Activated CD4-positive, CD25-positive, alpha-beta regulatory T cell treated with anti-CD3 and anti-CD28 coated beads, Interleukin-2, amount 50 U/mL, for 72 hours (primary cell): ENCODE data around the gene SGF29.
"Not testable (repeated sequence)": the region's sequence is repeated elsewhere in the genome, so short reads cannot be mapped to it uniquely, and the experiment has no call there.

Experiments used
- DNase-seq: peaks from one replicate; pipeline ENCODE4 v3.0.0; 2021

The SGF29 gene

GRCh38 chr16:28569021-28569420 is 15.3 kb downstream of the SGF29 start:
- no peak for DNase-seq

GRCh38 chr16:28569968-28570752 is 16.4 kb downstream of the SGF29 start:
- DNase-seq: no peak

GRCh38 chr16:28572696-28573510 is 19.2 kb downstream of the SGF29 start:
- DNase-seq: no peak

- DNase-seq: no peak
Measured at GRCh38 chr16:28573738-28574718, 20.3 kb downstream of the SGF29 start.

- no peak for DNase-seq
Measured at GRCh38 chr16:28574925-28575324, 21.2 kb downstream of the SGF29 start.

- no peak for DNase-seq
Measured at GRCh38 chr16:28575446-28576109, 21.9 kb downstream of the SGF29 start.

GRCh38 chr16:28580726-28581315 is 27.1 kb downstream of the SGF29 start:
- DNase-seq: no peak

GRCh38 chr16:28585674-28586073 is 32.0 kb downstream of the SGF29 start:
- DNase-seq: no peak

- no peak for DNase-seq
Measured at GRCh38 chr16:28586466-28586865, 32.7 kb downstream of the SGF29 start.

GRCh38 chr16:28587386-28587785 is 33.7 kb downstream of the SGF29 start:
- no peak for DNase-seq

- DNase-seq: no peak
Measured at GRCh38 chr16:28589069-28589468, 35.3 kb downstream of the SGF29 start.

GRCh38 chr16:28589930-28590329 is 36.2 kb downstream of the SGF29 start:
- no peak for DNase-seq

GRCh38 chr16:28590384-28591340 is 36.9 kb downstream of the SGF29 start:
- no peak for DNase-seq

GRCh38 chr16:28591355-28591754 is 37.6 kb downstream of the SGF29 start:
- no peak for DNase-seq

- no peak for DNase-seq
Measured at GRCh38 chr16:28592511-28592910, 38.8 kb downstream of the SGF29 start.

- DNase-seq: no peak
Measured at GRCh38 chr16:28592979-28593553, 39.3 kb downstream of the SGF29 start.

GRCh38 chr16:28595451-28595850 is 41.7 kb downstream of the SGF29 start:
- not testable (repeated sequence) for DNase-seq

GRCh38 chr16:28596115-28596630 is 42.5 kb downstream of the SGF29 start:
- no peak for DNase-seq

GRCh38 chr16:28596840-28597691 is 43.3 kb downstream of the SGF29 start, which contains the start of gene SULT1A2:
Gene SULT1A2 (minus strand): TSS chr16:28597050. CDS start chr16:28595930, 1,120 bp downstream.
- no peak for DNase-seq
